ENCODE results near the gene SOCS4. TPM values are rescaled to one million over a fixed set of nuclear protein-coding genes. Genes with fewer than 3 reads are reported as not detected.
"Not testable (repeated sequence)": the region's sequence is repeated elsewhere in the genome, so short reads cannot be mapped to it uniquely, and the experiment has no call there.

SOCS4 gene
- total and polyA plus RNA-seq, 8 donors, result 12.7 to 31.8 (median 14.7) TPM

DNA sequence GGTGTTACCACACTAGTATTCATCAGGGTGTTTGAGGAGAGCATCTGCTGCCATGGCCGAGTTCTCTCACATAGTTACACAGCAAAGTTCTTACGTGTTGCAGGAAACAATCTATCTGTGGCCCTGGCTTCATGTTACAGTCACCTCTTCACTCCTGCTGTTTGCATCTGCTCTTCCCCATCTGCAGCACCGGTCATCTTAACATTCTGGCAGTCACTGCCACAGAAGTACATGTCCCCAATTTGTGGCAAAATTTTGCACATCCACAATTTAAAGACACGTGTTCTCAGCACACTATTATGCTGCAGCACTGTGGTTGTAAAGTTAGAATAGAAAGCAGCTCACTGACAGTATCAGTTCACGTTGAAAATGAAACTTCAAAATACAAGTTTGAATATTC lies 47.6 kb downstream of the SOCS4 start:
- H3K4me1 ChIP-seq, result peaks cover 17 to 19% of the 10 kb centered on the region in 2 donors
- TF ChIP-seq, protein P1, sequence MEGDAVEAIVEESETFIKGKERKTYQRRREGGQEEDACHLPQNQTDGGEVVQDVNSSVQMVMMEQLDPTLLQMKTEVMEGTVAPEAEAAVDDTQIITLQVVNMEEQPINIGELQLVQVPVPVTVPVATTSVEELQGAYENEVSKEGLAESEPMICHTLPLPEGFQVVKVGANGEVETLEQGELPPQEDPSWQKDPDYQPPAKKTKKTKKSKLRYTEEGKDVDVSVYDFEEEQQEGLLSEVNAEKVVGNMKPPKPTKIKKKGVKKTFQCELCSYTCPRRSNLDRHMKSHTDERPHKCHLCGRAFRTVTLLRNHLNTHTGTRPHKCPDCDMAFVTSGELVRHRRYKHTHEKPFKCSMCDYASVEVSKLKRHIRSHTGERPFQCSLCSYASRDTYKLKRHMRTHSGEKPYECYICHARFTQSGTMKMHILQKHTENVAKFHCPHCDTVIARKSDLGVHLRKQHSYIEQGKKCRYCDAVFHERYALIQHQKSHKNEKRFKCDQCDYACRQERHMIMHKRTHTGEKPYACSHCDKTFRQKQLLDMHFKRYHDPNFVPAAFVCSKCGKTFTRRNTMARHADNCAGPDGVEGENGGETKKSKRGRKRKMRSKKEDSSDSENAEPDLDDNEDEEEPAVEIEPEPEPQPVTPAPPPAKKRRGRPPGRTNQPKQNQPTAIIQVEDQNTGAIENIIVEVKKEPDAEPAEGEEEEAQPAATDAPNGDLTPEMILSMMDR (IDR thresholded peaks at IDR 0.05), result no peak
- no peak for DNase-seq
- no peaks in the 10 kb centered on the region for H3K9me3 ChIP-seq
- H3K27ac ChIP-seq, result no peak overlapping the region
- no peaks in the 10 kb centered on the region for H3K27me3 ChIP-seq
- H3K4me3 ChIP-seq, result no peak overlapping the region
- ATAC-seq, result no peak
- intact Hi-C loops (cut with DNase I), result no loop called here
- no peaks in the 10 kb centered on the region for H3K36me3 ChIP-seq

DNA sequence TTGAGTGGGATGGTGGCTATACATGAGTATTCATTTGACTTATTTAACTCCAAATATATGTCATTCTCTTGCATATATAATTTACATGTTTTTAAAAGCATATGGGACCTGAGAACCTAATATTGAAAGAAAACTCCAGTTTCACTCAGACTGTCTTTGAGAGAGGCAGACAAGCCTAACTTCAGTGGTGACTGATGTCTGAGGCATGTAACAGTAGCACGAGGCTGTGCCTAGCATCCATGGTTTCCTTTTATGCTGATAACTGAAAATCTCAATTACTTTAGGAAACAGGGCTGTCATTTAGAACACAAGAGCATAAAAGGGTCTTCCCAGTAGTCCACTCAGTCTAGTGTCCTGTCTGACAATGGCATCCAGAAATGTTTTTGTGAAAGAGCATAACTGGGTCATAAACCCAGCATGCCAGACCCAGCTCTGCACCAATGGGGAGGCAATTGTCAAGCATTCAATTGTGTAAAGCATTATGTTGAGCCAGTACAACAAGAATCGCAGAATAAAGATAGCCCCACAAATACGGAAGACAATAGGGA lies 48.7 kb downstream of the SOCS4 start:
- ATAC-seq (no peak), DNase-seq (no peak)
- intact Hi-C loops (cut with DNase I), result no loop called here
- H3K27me3 ChIP-seq, result no peaks in the 10 kb centered on the region
- TF ChIP-seq, protein P1 (IDR thresholded peaks at IDR 0.05), result no peak
- peaks cover 19 to 21% of the 10 kb centered on the region in 2 donors for H3K4me1 ChIP-seq
- no peak overlapping the region for H3K4me3 ChIP-seq
- no peaks in the 10 kb centered on the region for H3K9me3 ChIP-seq
- no peak overlapping the region for H3K27ac ChIP-seq
- no peaks in the 10 kb centered on the region for H3K36me3 ChIP-seq

DNA sequence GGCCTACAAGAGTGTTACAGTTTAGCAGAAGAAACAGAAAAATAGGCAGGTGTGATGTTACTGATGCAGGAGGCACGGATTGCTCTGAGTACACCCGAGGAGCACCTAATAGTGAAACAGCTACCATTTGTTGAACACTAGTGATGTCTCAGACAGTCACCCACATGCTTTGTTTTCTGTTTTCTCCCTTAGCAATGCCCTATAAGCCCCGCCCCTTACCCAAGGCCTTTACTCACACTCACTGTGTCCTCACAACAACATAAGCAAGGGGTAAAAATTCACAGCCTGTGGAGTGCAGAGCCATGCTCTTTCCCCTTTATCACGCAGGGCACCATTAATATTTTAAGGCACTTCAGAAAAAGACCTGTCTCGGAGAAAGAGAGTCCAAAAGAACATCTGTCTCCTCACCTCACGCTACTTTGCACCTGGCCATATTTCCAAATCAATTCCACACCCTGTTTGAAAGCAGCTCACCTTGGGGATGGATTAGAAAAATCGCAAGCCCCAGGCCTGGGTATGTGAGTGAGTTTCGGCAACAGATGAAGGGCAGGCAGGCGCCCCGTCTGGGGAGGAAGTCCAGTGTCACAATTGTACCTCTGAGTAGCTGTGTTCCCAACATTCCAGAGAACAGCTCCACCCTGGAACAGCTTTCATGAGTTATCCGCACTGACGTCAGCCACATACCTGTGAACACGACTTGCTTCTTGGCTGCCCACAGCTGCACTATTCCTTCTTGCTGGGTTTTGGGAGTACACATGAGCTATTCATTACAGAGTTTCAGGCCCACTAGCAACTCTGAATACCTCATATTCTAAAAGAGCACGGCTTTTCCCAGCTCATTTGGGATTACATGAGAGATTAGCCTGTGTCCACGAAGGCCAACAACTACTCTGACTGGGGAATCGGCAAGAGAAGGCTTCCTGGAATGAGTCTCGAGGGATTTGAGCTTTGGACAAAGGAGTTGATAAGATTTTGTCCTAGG lies 50.4 kb downstream of the SOCS4 start:
- no peaks in the 10 kb centered on the region for H3K9me3 ChIP-seq
- peak; percentile 93 for ATAC-seq
- TF ChIP-seq, protein P1 (IDR thresholded peaks at IDR 0.05), result no peak
- no peak overlapping the region for H3K4me3 ChIP-seq
- intact Hi-C loops (cut with DNase I), result no loop called here
- peak in 3 of 4 donors; percentile 26 to 68 (median 67) for DNase-seq
- H3K4me1 ChIP-seq, result peaks cover 6 to 11% of the 10 kb centered on the region in 2 donors
- peak overlapping the region; percentile 67 to 84 for H3K27ac ChIP-seq
- no peaks in the 10 kb centered on the region for H3K27me3 ChIP-seq
- H3K36me3 ChIP-seq, result no peaks in the 10 kb centered on the region

DNA sequence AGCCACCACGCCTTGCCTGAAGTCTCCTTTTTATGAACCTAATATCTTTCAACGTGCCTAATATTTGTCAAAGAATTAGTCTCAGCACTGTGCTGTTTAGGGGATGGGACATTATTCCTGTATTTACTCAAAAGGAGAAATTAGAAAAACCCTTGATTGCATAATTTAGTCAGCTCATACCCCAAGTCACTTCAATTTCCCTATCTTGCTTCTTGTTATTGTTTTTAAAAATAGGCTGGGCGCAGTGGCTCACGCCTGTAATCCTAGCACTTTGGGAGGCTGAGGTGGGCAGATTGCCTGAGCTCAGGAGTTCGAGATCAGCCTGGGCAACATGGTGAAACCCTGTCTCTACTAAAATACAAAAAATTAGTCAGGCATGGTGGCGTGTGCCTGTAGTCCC lies 52.9 kb downstream of the SOCS4 start:
- H3K27me3 ChIP-seq; DNase-seq; H3K27ac ChIP-seq; H3K4me3 ChIP-seq; intact Hi-C loops (cut with DNase I); H3K36me3 ChIP-seq; ATAC-seq; H3K9me3 ChIP-seq; H3K4me1 ChIP-seq: not testable (repeated sequence)

DNA sequence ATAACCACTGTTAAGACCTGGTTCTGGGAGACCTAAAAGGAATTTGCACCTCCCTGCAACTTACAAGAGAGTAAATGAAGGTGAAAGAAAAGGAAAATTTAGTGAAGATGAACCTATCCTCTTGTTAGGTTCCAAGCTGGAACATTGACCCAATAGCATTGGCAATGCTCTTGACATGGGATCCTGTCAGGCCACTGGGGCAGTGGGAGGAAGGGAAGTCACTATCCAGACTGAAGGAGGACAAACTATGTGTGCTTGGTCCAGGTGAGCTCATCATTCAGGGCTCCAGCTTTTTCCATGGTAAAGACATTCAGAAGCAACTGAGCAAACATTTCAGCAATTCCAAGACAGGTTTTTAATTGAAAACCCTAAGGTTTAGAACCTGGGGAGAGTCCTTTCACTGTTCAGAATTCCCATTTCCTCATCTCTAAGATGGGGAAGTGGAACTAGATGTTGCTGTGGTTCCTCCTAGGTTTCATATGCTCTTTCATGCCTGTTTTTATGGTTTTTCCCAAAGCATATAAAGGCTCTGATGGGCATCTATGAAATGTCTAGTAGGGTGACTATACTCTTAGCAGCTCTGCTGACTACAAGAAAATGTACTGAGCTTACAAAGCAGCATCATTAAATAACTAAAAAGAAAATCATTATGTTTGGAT lies 57.5 kb downstream of the SOCS4 start:
- TF ChIP-seq, protein P1 (IDR thresholded peaks at IDR 0.05), result no peak
- Histone ChIP-seq H3K4me3 (no peak overlapping the region), H3K27ac (no peak overlapping the region), H3K4me1 (peaks cover 0 to 7% of the 10 kb centered on the region in 2 donors), H3K27me3 (no peaks in the 10 kb centered on the region), H3K9me3 (no peaks in the 10 kb centered on the region), H3K36me3 (no peaks in the 10 kb centered on the region)
- intact Hi-C loops (cut with DNase I), result no loop called here
- no peak for DNase-seq
- no peak for ATAC-seq
